K562 (cell line): ENCODE measurements around the gene ASCC2. TPM values are rescaled to one million over a fixed set of nuclear protein-coding genes. Genes with fewer than 3 reads are reported as not detected.

Experiments used
- BACH1 ChIP-seq: fragments of 200-800 bp; sonication (Bioruptor generic); IDR thresholded peaks from 2 replicates; pipeline ENCODE4 v1.6.1; 2016; ENCODE audit warnings: missing genetic modification characterization, missing compliant biosample characterization
- CREB1 ChIP-seq, 2 experiments: sonication (generic) in 1 of 2; formaldehyde crosslinking in 1 of 2; IDR thresholded peaks; 2 replicates each; pipeline versions ENCODE4 v1.6.1 to v1.8.0; 2012 to 2022; ENCODE audit warnings: inconsistent platforms in 1 of 2, mild to moderate bottlenecking in 1 of 2, missing genetic modification reagents in 1 of 2, moderate library complexity in 1 of 2
- NR2C2 ChIP-seq, 2 experiments: fragments of 200-800 bp in 1 of 2; sonication (Bioruptor generic) in 1 of 2; sonication (generic) in 1 of 2; formaldehyde crosslinking in 1 of 2; IDR thresholded peaks; 2 replicates each; pipeline versions ENCODE4 v1.6.1 to v1.8.0; 2016 to 2022; ENCODE audit warnings: mild to moderate bottlenecking in 1 of 2, missing compliant biosample characterization in 1 of 2, missing genetic modification characterization in 1 of 2, missing genetic modification reagents in 1 of 2
- ZNF354B ChIP-seq: fragments of 250-450 bp; sonication (Bioruptor Pico); IDR thresholded peaks from 2 replicates; pipeline ENCODE4 v1.4.0; 2020
- polyA plus RNA-seq, 8 experiments: library from polyadenylated mRNA; depleted of rRNA in 4 of 8; stranded (reverse) in 5 of 8; unstranded in 3 of 8; fragments of >200 nt; fragmentation: Nextera tagmentation in 2 of 8; fragmentation: Illumina TruSeq in 1 of 8; extraction: Ambion mirVana in 2 of 8; extraction: Trizol in 1 of 8; gene quantifications; 2 replicates each; pipeline versions ENCODE4 v1.2.1 to v1.2.3, GENCODE V29; 2011 to 2014; ENCODE audit warnings: inconsistent platforms in 1 of 8, missing spikeins in 1 of 8
- total RNA-seq, 7 experiments: library from RNA; depleted of rRNA in 6 of 7; stranded (reverse); fragments of >200 nt in 6 of 7; fragmentation: Illumina TruSeq in 2 of 7; extraction: Trizol in 2 of 7; gene quantifications; 2 replicates each; pipeline versions ENCODE4 v1.2.1 to v1.2.3, GENCODE V29; 2011 to 2021; ENCODE audit warnings: low replicate concordance in 1 of 7
- TF ChIP-seq, protein P1 (sequence below): sonication (generic); formaldehyde crosslinking; IDR thresholded peaks from 2 replicates; pipeline ENCODE4 v1.8.0; 2023; ENCODE audit warnings: mild to moderate bottlenecking, missing genetic modification reagents

ASCC2 gene
- total and polyA plus RNA-seq, 9 of the 15 experiments (the other 6 are each of a cell fraction or from before 2014, with no cell fraction given), result 4.0 to 46.7 (median 26.8) TPM

GRCh38 chr22:29767171-29768051 is 70.7 kb downstream of the ASCC2 start, which contains the start of gene UQCR10 (continued):
- TF ChIP-seq, protein P1, sequence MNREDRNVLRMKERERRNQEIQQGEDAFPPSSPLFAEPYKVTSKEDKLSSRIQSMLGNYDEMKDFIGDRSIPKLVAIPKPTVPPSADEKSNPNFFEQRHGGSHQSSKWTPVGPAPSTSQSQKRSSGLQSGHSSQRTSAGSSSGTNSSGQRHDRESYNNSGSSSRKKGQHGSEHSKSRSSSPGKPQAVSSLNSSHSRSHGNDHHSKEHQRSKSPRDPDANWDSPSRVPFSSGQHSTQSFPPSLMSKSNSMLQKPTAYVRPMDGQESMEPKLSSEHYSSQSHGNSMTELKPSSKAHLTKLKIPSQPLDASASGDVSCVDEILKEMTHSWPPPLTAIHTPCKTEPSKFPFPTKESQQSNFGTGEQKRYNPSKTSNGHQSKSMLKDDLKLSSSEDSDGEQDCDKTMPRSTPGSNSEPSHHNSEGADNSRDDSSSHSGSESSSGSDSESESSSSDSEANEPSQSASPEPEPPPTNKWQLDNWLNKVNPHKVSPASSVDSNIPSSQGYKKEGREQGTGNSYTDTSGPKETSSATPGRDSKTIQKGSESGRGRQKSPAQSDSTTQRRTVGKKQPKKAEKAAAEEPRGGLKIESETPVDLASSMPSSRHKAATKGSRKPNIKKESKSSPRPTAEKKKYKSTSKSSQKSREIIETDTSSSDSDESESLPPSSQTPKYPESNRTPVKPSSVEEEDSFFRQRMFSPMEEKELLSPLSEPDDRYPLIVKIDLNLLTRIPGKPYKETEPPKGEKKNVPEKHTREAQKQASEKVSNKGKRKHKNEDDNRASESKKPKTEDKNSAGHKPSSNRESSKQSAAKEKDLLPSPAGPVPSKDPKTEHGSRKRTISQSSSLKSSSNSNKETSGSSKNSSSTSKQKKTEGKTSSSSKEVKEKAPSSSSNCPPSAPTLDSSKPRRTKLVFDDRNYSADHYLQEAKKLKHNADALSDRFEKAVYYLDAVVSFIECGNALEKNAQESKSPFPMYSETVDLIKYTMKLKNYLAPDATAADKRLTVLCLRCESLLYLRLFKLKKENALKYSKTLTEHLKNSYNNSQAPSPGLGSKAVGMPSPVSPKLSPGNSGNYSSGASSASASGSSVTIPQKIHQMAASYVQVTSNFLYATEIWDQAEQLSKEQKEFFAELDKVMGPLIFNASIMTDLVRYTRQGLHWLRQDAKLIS (CRISPR knock-in tag), result no peak
- TF ChIP-seq ZNF354B (CRISPR knock-in tag) (no peak), NR2C2 (CRISPR knock-in tag; IDR thresholded peaks at IDR 0.05) (no peak), NR2C2 (tag; IDR thresholded peaks at IDR 0.05) (peak; percentile 98), CREB1 (IDR thresholded peaks at IDR 0.05) (no peak; the same call in 1 of the 2 replicates), CREB1 (CRISPR knock-in tag; IDR thresholded peaks at IDR 0.05) (peak; percentile 25; the same call in 1 of the 2 replicates), BACH1 (tag) (peak; percentile 65; the same call in 1 of the 2 replicates)
